GM18907 (cell line): Measurements from ENCODE around the gene MSMP.

ENCODE experiments used
- ATAC-seq: cut with Tn5 transposase; IDR thresholded peaks from one replicate; pipeline ENCODE4 v1.9.1; 2021; ENCODE audit warnings: mild to moderate bottlenecking, moderate library complexity; ENCODE audit not compliant: unreplicated experiment

Gene MSMP

GRCh38 chr9:35726931-35727330, 27.1 kb downstream of the MSMP start:
- ATAC-seq, result no peak

DNA sequence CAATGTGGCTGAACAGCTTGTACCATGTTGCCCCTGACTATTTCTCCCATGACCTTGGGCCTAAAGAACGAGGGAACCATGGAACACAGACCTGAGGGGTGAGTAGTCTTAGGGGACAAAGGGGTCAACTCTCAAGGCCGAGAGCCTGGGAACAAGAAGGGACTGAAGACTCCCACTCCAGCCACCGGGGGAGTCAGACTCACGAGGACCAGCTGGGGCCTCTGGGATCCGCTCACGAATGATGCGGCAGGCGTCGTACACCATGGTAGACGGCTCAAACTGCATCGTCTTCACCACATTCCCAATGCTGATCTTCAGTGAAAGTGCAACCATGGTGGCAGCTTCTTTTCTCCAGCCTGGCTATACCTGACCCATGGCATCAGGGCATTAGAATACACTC, 28.7 kb downstream of the MSMP start:
- no peak for ATAC-seq

DNA sequence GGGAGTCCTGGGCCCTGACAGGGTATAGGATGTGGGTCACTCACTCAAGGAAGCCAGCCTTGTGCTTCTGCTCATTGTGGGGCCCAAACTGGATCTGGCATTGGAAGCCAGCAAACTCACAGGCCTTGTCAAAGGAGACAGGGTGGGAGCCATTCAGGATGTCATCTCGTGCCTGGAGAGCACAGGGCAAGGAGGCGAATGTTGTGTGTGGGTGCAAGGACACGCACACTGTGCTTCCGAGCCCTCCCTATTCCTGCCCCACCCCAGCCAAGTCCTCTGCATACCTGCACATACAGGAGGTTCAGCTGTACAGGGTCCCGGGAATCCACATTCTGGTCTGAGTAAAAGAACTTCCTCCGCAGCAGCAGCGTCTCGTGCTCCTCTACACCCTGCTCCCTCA, 30.2 kb downstream of the MSMP start:
- no peak for ATAC-seq

DNA sequence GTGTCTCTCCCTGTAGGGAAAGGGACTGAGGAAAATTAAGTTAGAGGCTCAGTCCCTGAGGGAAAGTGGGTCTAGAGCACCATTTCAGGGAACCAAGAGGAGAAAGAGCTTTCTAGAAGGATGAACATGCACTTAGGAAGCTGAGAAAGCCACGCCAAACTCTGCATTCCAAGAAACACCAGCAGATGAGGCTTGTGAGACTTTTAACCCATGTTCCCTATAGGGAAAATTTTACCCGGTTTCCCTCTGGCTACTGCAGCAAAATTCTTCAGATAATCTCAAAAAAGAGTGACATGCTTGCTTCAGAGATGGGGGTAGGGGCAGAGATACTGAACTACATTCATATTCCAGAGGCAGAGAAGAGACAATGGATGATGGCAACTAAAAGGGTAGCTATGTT, 30.6 kb downstream of the MSMP start:
- no peak for ATAC-seq

GRCh38 chr9:35719546-35719945, 34.5 kb downstream of the MSMP start:
- no peak for ATAC-seq

DNA sequence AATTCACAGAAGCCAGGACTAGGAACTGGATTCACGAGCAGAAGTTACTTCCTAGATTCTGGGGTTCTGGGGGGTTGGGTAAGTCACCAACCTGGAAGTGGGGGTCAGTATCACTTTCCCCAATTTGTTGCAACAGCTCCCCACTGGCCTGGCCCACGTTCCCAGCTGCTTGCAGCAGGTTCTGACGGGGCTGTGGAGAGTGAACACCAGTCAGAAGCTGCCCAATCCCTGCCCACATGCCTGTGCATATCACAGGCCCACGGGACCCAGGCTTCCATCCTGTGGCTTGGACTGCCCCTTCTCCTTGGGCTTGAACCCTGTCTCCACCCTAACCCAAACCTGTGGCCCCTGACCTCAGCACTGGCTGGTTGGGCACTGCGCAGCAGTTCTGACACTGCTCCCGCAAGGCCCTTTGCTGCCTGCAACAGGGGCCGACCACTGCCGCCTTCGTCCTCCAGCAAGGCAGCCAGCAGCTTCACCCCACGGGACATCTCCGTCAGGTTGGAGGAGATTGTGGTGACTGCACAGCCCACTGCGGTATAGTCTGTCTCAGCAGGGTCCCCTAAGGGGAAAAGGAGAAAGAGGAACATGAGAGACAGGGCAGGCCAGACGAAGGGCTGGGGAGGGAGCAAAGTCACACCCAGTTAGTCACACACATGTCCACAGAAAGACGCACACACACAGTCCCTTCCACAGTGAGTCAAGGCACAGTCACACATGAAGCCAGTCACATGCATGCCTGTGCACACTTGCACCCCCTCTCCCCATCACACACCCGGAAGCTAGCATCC, 35.2 kb downstream of the MSMP start:
- no peak for ATAC-seq

DNA sequence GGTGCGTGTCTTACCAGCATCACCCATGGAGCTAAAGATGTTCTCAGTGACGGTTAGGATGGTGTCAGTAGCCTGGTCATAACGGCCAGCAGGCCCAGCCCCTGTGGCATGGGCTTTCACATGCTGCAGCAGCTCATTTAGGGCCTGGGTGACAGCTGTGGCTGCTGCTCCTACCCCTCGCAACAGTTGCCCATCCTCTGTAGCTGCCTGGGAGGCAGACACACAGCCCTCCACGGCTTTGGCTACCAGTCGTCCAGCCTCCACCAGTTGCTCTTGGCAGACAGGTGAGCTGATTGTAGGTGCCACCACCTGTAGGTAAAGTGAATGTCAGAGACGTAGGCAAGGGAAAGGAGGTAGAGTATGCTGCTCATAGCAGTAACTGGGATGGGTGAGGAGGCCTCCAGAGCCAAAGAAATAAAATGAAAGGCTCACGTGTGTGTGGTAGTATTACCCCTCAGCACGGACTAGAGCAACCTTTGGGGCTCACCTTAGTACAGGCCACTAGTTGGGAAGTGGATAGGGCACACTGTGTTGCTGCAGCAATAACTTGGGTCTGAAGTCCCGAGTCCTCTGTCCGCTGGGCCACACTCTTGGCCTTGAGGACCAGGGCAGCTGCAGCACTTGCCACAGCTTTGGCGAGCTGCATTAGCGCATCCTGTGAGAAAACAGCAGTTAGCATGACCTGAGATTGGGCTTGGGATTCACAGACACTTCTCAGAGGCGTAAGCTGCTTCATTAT, 36.8 kb downstream of the MSMP start:
- ATAC-seq, result no peak

GRCh38 chr9:35716230-35716629, 37.8 kb downstream of the MSMP start:
- ATAC-seq, result no peak

GRCh38 chr9:35714579-35715252, 39.4 kb downstream of the MSMP start:
- no peak for ATAC-seq

- ATAC-seq, result no peak
Observed at GRCh38 chr9:35714123-35714522, 40.0 kb downstream of the MSMP start.

DNA sequence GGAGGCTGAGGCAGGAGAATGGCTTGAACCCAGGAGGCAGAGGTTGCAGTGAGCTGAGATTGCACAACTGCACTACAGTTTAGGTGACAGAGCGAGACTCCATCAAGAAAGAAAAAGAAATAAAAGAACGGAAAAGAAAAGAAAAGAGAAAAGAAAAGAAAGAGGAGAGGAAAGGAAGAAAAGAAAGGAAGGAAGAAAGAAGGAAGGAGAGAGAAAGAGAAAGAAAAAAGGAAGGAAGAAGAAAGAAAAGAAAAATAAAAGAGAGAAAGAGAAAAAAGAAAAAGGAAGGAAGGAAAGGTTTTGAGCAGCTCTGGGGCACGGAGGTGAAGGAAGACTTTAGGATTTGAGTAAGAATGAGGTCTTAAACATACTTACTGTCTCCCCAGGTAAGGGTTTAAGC, 40.5 kb downstream of the MSMP start:
- no peak for ATAC-seq

GRCh38 chr9:35712762-35713400, 41.2 kb downstream of the MSMP start:
- no peak for ATAC-seq

DNA sequence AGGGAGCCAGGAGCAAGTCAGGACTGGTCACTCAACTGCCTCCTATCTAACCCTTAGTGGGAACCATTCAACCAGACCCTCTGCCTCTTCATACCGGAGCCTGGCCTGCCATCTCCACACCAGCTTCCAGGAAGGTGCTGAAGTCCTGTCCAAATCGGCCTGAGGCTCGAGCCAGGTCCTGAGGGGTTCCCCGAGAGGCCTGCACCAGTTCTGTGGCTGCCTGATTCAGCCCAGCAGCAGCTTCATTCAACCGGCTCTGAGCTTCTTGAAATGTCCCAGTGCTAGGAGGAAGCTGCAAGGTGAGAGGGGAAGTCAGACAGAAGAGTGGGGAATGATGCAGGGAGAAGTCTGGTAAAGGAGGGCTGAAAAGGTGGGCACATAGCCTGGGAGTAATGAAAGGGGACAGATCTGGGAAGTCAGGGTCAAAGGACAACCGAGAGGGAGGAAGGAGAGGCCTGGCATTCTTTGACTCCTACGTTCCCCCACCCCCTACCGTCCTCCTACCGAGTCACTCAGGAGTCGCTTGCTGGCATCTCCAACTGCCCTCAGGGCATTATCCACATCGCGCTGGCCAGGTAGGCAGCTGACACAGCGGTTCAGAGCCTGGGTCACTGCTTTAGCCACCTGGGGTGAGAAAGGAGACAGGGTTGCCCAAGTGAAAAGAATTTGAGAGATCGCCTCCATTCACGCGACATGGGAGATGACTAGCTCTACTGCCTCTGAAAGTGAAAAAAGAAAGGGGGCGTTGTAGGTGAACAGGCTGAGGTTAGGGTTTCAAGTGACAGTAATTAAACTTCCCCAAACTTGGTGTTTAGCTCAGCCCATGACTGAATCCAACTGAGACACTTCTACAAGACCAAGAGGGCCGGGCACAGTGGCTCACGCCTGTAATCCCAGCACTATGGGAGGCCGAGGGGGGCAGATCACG, 42.3 kb downstream of the MSMP start:
- no peak for ATAC-seq

- no peak for ATAC-seq
Observed at GRCh38 chr9:35710818-35711500, 43.1 kb downstream of the MSMP start.

GRCh38 chr9:35708146-35708545, 45.9 kb downstream of the MSMP start:
- no peak for ATAC-seq

DNA sequence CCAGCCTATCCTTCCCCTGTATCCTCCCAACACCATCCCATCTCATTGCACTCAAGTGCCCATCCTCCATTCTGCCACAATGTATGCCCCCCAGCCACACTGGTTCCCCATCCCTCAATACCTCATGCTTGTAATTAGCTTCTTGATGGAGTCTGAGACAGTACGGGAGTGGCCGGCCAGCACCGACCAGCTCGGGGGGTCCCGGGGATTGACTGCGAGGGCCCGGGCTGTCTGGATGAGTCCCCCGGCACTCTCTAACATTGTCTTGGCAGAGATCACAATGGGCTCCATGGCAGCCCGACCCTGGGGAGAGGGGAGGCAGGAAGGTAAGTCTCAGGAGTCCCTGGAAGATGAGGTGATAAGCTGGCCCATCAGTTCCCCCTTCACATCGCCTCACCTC, 47.1 kb downstream of the MSMP start:
- no peak for ATAC-seq

DNA sequence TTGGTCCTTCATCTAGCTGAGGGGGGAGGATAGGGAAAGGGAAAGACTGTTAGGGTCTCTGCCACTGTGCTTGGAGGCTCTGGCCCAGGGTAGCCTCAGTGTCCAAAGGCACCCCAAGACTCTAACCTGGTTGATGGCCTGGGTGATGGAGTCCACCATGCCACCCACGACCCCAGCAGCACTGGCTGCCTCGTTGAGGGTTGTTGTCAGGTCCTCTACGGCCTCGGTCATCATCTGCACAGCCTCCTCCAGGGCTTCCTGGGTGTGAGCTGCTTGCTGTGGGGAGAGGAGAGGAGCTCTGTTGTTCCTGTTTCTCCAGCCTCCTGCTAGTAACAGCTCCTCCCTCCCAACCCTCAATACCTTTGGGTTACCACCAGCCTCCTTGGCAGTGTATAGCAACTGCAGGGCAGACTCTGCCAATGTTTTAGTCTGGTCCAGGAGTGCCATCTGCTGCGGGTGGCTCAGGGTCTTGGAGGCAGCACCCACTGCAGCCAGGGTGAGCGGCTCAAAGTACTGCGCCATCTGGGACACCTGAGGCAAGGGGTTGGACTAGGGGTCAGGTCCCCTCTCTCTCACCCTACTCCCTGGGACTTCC, 48.1 kb downstream of the MSMP start:
- ATAC-seq, result no peak

- no peak for ATAC-seq
Observed at GRCh38 chr9:35705372-35705771, 48.7 kb downstream of the MSMP start.

DNA sequence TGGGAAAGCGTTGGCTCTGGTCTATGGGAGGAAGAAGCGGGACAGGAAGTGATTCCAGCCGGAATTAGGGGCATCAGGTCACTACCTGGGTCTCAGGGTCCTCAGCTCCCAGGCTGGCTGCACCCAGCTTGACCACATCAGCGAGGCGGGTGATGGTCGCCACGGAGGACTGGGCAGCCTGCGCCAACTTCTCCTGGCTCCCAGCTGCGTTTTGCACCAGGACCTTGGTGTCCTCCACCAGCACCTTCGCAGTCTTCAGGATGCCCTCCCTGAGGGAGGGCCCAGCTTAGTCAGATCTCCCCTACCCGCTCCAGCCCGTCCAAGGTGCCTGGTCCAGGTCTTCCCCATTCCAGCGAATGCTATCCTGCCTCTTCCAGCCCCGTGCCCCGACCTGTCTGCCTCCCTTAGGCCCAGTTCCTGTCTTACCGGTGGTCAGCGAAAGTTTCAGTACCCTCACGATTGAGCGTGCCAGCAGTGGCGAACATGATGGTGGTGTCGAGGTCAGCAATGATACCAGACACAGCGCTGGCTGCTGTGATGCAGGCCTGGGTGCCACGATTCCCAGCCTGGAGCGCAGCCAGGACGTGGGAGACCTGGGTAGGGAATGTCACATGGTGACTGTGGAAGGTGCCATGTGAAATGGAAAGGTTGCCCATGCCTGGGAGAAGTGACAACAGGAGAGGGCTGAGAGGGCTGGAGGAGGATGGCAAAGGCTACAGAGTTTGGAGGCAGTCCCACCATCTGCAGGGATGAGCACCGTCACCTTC, 50.0 kb downstream of the MSMP start:
- no peak for ATAC-seq
